B cell (primary cell): Measurements from ENCODE around the gene HCRTR2. TPM values are rescaled to one million over a fixed set of nuclear protein-coding genes. Genes with fewer than 3 reads are reported as not detected.

Source experiments
- ATAC-seq: fragments of 200-7000 bp; cut with Tn5 transposase; one replicate; pipeline ENCODE4 v1.10.0; 2021; ENCODE audit warnings: low read depth, mild to moderate bottlenecking, moderate number of reproducible peaks, moderate library complexity
- CTCF ChIA-PET: fragments of 350-600 bp; sonication (Branson Sonifier 250); formaldehyde crosslinking; loops from one replicate; lab custom pipeline; 2021; ENCODE audit warnings: antibody characterized with exemption, inconsistent platforms; lab: Charles Lee
- POLR2A ChIA-PET: fragments of 350-600 bp; sonication (Branson Sonifier 250); formaldehyde crosslinking; loops from one replicate; lab custom pipeline; 2021; ENCODE audit warnings: antibody characterized with exemption; lab: Charles Lee
- DNase-seq: peaks from one replicate; pipeline ENCODE4 v3.0.0; 2013
- H2AFZ ChIP-seq: 2 replicates; pipeline ENCODE4 v1.6.1; 2012; ENCODE audit warnings: mild to moderate bottlenecking, low read depth, low read length; ENCODE audit not compliant: insufficient read depth, poor library complexity, severe bottlenecking
- H3K27ac ChIP-seq, 2 donors: 1 replicate in 1 of 2; 2 replicates in 1 of 2; pipeline ENCODE4 v1.5.1; 2012 to 2013; ENCODE audit warnings: low read length in 2 of 2, mild to moderate bottlenecking in 2 of 2, moderate library complexity in 1 of 2
- H3K27me3 ChIP-seq, 4 experiments: fragments of 200-600 bp in 1 of 4; sonication (generic) in 1 of 4; replicated peaks in 1 of 4; 1 replicate in 2 of 4; 2 replicates in 2 of 4; pipeline versions ENCODE4 v1.6.1 to v1.7.0; 2013 to 2016; ENCODE audit warnings: low read length in 3 of 4, mild to moderate bottlenecking in 2 of 4, mixed read lengths in 1 of 4, moderate library complexity in 1 of 4; ENCODE audit not compliant: insufficient read depth in 4 of 4, control insufficient read depth in 3 of 4; ENCODE audit errors: control extremely low read depth in 1 of 4
- H3K36me3 ChIP-seq, 2 experiments: replicated peaks in 1 of 2; 1 replicate in 1 of 2; 2 replicates in 1 of 2; pipeline versions ENCODE4 v1.6.1 to v1.7.1; 2013; ENCODE audit warnings: low read length in 1 of 2; ENCODE audit not compliant: insufficient read depth in 2 of 2, control insufficient read depth in 1 of 2; ENCODE audit errors: control extremely low read depth in 1 of 2, extremely low read depth in 1 of 2
- H3K4me1 ChIP-seq, 2 donors: fragments of 200-600 bp in 1 of 2; sonication (generic) in 1 of 2; 1 replicate in 1 of 2; 2 replicates in 1 of 2; pipeline versions ENCODE4 v1.5.1 to v1.6.1; 2013 to 2017; ENCODE audit warnings: low read length in 2 of 2; ENCODE audit not compliant: control insufficient read depth in 2 of 2, insufficient read depth in 2 of 2
- H3K4me2 ChIP-seq: replicated peaks from 2 replicates; pipeline ENCODE3; 2012; ENCODE audit warnings: mild to moderate bottlenecking, low read depth, low read length; ENCODE audit not compliant: poor library complexity, severe bottlenecking
- H3K4me3 ChIP-seq, 5 experiments: fragments of 200-600 bp in 1 of 5; sonication (generic) in 1 of 5; 1 replicate in 3 of 5; 2 replicates in 2 of 5; pipeline versions ENCODE4 v1.5.1 to v1.7.0; 2011 to 2016; ENCODE audit warnings: low read length in 4 of 5, mild to moderate bottlenecking in 4 of 5, low read depth in 2 of 5, control low read depth in 1 of 5, moderate library complexity in 1 of 5; ENCODE audit not compliant: insufficient read depth in 1 of 5; ENCODE audit errors: control extremely low read depth in 1 of 5, extremely low read depth in 1 of 5
- H3K79me2 ChIP-seq: fragments of 200-600 bp; sonication (generic); one replicate; pipeline ENCODE4 v1.6.0; 2016; ENCODE audit warnings: low read length; ENCODE audit not compliant: control insufficient read depth, insufficient read depth
- H3K9ac ChIP-seq: fragments of 200-600 bp; sonication (generic); 2 replicates; pipeline ENCODE4 v1.6.1; 2017; ENCODE audit warnings: mild to moderate bottlenecking, low read length, moderate library complexity
- H3K9me3 ChIP-seq, 3 donors: one replicate each; pipeline versions ENCODE4 v1.6.1 to v1.7.1; 2013; ENCODE audit warnings: low read length in 2 of 3; ENCODE audit not compliant: control insufficient read depth in 2 of 3, insufficient read depth in 1 of 3; ENCODE audit errors: control extremely low read depth in 1 of 3
- H4K20me1 ChIP-seq: 2 replicates; pipeline ENCODE4 v1.6.0; 2012; ENCODE audit warnings: mild to moderate bottlenecking, low read length; ENCODE audit not compliant: insufficient read depth, control insufficient read depth, poor library complexity, severe bottlenecking
- H3K27ac Mint-ChIP-seq: one replicate; pipeline ENCODE4 v1.8.0; 2021; ENCODE audit warnings: mixed read lengths
- H3K27me3 Mint-ChIP-seq: one replicate; pipeline ENCODE4 v1.8.0; 2021; ENCODE audit warnings: mixed read lengths
- H3K4me1 Mint-ChIP-seq: one replicate; pipeline ENCODE4 v1.8.0; 2021; ENCODE audit warnings: mixed read lengths
- H3K4me3 Mint-ChIP-seq: one replicate; pipeline ENCODE4 v1.8.0; 2021; ENCODE audit warnings: mixed read lengths
- H3K9me3 Mint-ChIP-seq: one replicate; pipeline ENCODE4 v1.8.0; 2022; ENCODE audit warnings: mixed read lengths; ENCODE audit not compliant: insufficient read depth
- CTCF ChIP-seq: fragments of 200-600 bp; IDR thresholded peaks from one replicate; pipeline ENCODE4 v1.8.0; 2022; ENCODE audit warnings: antibody characterized with exemption, mild to moderate bottlenecking
- EZH2 ChIP-seq: IDR thresholded peaks from 2 replicates; pipeline ENCODE4 v1.6.1; 2012; ENCODE audit warnings: borderline replicate concordance, low read depth, mild to moderate bottlenecking, moderate library complexity, low read length; ENCODE audit not compliant: insufficient read depth, poor library complexity, severe bottlenecking
- WGBS: methylation state at CpG from one replicate; pipeline ENCODE4 v1.1.5; 2013; ENCODE audit warnings: missing lambda C conversion rate; ENCODE audit not compliant: insufficient coverage; 5-methylcytosine and 5-hydroxymethylcytosine counted together
- intact Hi-C: fragments of 100-400 bp; cut with micrococcal nuclease; formaldehyde crosslinking; loops from one replicate; pipeline ENCODE4 v1.10.0; 2022
- polyA plus RNA-seq: library from polyadenylated mRNA; depleted of rRNA; stranded (reverse); fragments of >200 nt; gene quantifications from 2 replicates; pipeline ENCODE4 v1.2.3, GENCODE V29; 2012
- total RNA-seq, 2 donors: library from RNA; stranded (reverse); fragments of 120-200 nt in 1 of 2; gene quantifications; 1 replicate in 1 of 2; 2 replicates in 1 of 2; pipeline versions ENCODE4 v1.2.3 to v1.2.4, GENCODE V29; 2013 to 2022

The HCRTR2 gene
- total and polyA plus RNA-seq, 2 donors (not counting 1 experiment from before 2014, with no cell fraction given) = not detected

- Histone ChIP-seq H3K4me3 (no peak overlapping the region), H3K36me3 (no peaks in the 10 kb centered on the region), H4K20me1 (no peaks in the 10 kb centered on the region), H2AFZ (no peak overlapping the region), H3K4me1 (no peaks in the 10 kb centered on the region), H3K27me3 (no peaks in the 10 kb centered on the region), H3K9ac (no peak overlapping the region), H3K27ac (no peak overlapping the region), H3K4me2 (no peak overlapping the region), H3K79me2 (no peaks in the 10 kb centered on the region), H3K9me3 (no peaks in the 10 kb centered on the region)
- ChIA-PET POLR2A (no interaction called here), CTCF (no interaction called here)
- Mint-ChIP-seq H3K27me3 (no peaks in the 10 kb centered on the region), H3K27ac (no peak overlapping the region), H3K4me1 (no peaks in the 10 kb centered on the region), H3K9me3 (no peaks in the 10 kb centered on the region), H3K4me3 (no peak overlapping the region)
- no peak for TF ChIP-seq EZH2
- no peak for TF ChIP-seq CTCF
- intact Hi-C loops = no loop called here
- 94% methylated on average over 2 of the region's 5 CpGs for WGBS
- no peak for ATAC-seq
- no peak for DNase-seq
Observed at GRCh38 chr6:55277646-55278045, 103.3 kb downstream of the HCRTR2 start.

GRCh38 chr6:55281215-55281614 lies 106.9 kb downstream of the HCRTR2 start:
- no CpG with 5 or more reads among the region's 4 CpGs for WGBS
- Histone ChIP-seq H3K27ac (no peak overlapping the region), H4K20me1 (no peaks in the 10 kb centered on the region), H3K9ac (no peak overlapping the region), H3K4me3 (no peak overlapping the region), H3K36me3 (no peaks in the 10 kb centered on the region), H3K4me1 (no peaks in the 10 kb centered on the region), H3K79me2 (no peaks in the 10 kb centered on the region), H2AFZ (no peak overlapping the region), H3K27me3 (no peaks in the 10 kb centered on the region), H3K4me2 (no peak overlapping the region), H3K9me3 (no peaks in the 10 kb centered on the region)
- intact Hi-C loops = no loop called here
- ChIA-PET POLR2A (no interaction called here), CTCF (no interaction called here)
- Mint-ChIP-seq H3K9me3 (no peaks in the 10 kb centered on the region), H3K27me3 (no peaks in the 10 kb centered on the region), H3K4me3 (no peak overlapping the region), H3K4me1 (no peaks in the 10 kb centered on the region), H3K27ac (no peak overlapping the region)
- DNase-seq = no peak
- TF ChIP-seq EZH2 = no peak
- no peak for TF ChIP-seq CTCF
- ATAC-seq = no peak
